Activated CD4-positive, alpha-beta memory T cell treated with anti-CD3 and anti-CD28 coated beads, Interleukin-2, amount 10 ng/mL, durations not matched to agents 7 days and 5 days (primary cell): ENCODE results near the gene GRIP1. TPM values are rescaled to one million over a fixed set of nuclear protein-coding genes. Genes with fewer than 3 reads are reported as not detected.

Experiments
- CTCF ChIA-PET: fragments of 350-600 bp; sonication (Branson Sonifier 250); formaldehyde crosslinking; loops from one replicate; lab custom pipeline; 2021; ENCODE audit warnings: antibody characterized with exemption, inconsistent platforms; lab: Charles Lee
- POLR2A ChIA-PET: fragments of 350-600 bp; sonication (Branson Sonifier 250); formaldehyde crosslinking; loops from one replicate; lab custom pipeline; 2021; ENCODE audit warnings: antibody characterized with exemption; lab: Charles Lee
- DNase-seq: peaks from one replicate; pipeline ENCODE4 v3.0.0-alpha.2; 2020
- H3K27ac Mint-ChIP-seq: one replicate; pipeline ENCODE4 v1.8.0; 2021; ENCODE audit warnings: mild to moderate bottlenecking, mixed read lengths
- H3K27me3 Mint-ChIP-seq: one replicate; pipeline ENCODE4 v1.8.0; 2021; ENCODE audit warnings: mixed read lengths
- H3K36me3 Mint-ChIP-seq: one replicate; pipeline ENCODE4 v1.8.0; 2021; ENCODE audit warnings: low read depth, mixed read lengths
- H3K4me1 Mint-ChIP-seq: one replicate; pipeline ENCODE4 v1.8.0; 2021; ENCODE audit warnings: mixed read lengths
- H3K4me3 Mint-ChIP-seq: one replicate; pipeline ENCODE4 v1.8.0; 2021; ENCODE audit warnings: mild to moderate bottlenecking, mixed read lengths
- H3K9me3 Mint-ChIP-seq: one replicate; pipeline ENCODE4 v1.8.0; 2021; ENCODE audit warnings: mixed read lengths
- total RNA-seq, 2 experiments: library from RNA; stranded (reverse); gene quantifications; one replicate each; pipeline ENCODE4 v1.2.3, GENCODE V29; 2021

GRIP1 gene
- total RNA-seq, 2 experiments from 2014 or later = 0.18 to 0.35 TPM

GRCh38 chr12:66683073-66683472 is 4.2 kb upstream of the GRIP1 start:
- no peak overlapping the region for H3K27ac Mint-ChIP-seq
- peaks cover 26% of the 10 kb centered on the region for H3K27me3 Mint-ChIP-seq
- no peak for DNase-seq
- H3K9me3 Mint-ChIP-seq = no peaks in the 10 kb centered on the region
- H3K4me1 Mint-ChIP-seq = no peaks in the 10 kb centered on the region
- H3K4me3 Mint-ChIP-seq = no peak overlapping the region
- POLR2A ChIA-PET = interaction anchor here (1.3 kb wide), 1 partner anchor 11 kb away, joined by 3 read pairs; no protein-coding TSS in a partner anchor
- no peaks in the 10 kb centered on the region for H3K36me3 Mint-ChIP-seq
- CTCF ChIA-PET = interaction anchor here (0.8 to 1.1 kb wide), 2 partner anchors 25 to 96 kb away, joined by 3 read pairs; no protein-coding TSS in a partner anchor

- no peaks in the 10 kb centered on the region for H3K4me1 Mint-ChIP-seq
- H3K27me3 Mint-ChIP-seq = peaks cover 19% of the 10 kb centered on the region
- no peak for DNase-seq
- no peak overlapping the region for H3K4me3 Mint-ChIP-seq
- POLR2A ChIA-PET = no interaction called here
- CTCF ChIA-PET = no interaction called here
- no peak overlapping the region for H3K27ac Mint-ChIP-seq
- no peaks in the 10 kb centered on the region for H3K36me3 Mint-ChIP-seq
- H3K9me3 Mint-ChIP-seq = no peaks in the 10 kb centered on the region
Measured at GRCh38 chr12:66679461-66680084, 697 bp upstream of the GRIP1 start.

DNA sequence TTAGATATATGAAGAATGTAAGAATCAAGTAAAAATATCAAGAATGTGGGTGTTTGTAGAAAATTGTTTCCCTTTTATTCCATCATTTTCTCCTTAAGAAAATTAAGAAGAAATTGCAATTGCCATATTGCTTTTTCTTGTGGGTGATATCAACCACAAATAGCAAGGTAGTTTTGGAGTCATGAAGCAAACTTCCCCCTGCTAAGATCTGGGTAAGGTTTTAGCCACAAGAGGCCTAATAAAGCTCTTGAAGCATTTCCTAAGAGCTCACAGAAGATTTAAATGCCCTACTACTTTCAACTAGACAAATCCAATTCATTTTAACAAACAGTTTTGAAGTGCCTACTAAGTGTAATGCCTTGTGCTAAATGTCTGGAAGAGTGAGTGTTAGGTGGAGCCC is 2.6 kb downstream of the GRIP1 start:
- H3K27me3 Mint-ChIP-seq = peaks cover 13% of the 10 kb centered on the region
- DNase-seq = no peak
- no peaks in the 10 kb centered on the region for H3K9me3 Mint-ChIP-seq
- no peaks in the 10 kb centered on the region for H3K4me1 Mint-ChIP-seq
- ChIA-PET CTCF (no interaction called here), POLR2A (no interaction called here)
- no peak overlapping the region for H3K27ac Mint-ChIP-seq
- H3K36me3 Mint-ChIP-seq = no peaks in the 10 kb centered on the region
- H3K4me3 Mint-ChIP-seq = no peak overlapping the region

GRCh38 chr12:66674495-66675122 is 4.3 kb downstream of the GRIP1 start:
- no peaks in the 10 kb centered on the region for H3K36me3 Mint-ChIP-seq
- ChIA-PET CTCF (no interaction called here), POLR2A (no interaction called here)

GRCh38 chr12:66669541-66669940 is 9.3 kb downstream of the GRIP1 start:
- Mint-ChIP-seq H3K36me3 (no peaks in the 10 kb centered on the region), H3K27me3 (peaks cover 16% of the 10 kb centered on the region), H3K27ac (no peak overlapping the region), H3K4me1 (no peaks in the 10 kb centered on the region), H3K9me3 (no peaks in the 10 kb centered on the region), H3K4me3 (no peak overlapping the region)
- no peak for DNase-seq
- ChIA-PET CTCF (no interaction called here), POLR2A (no interaction called here)

More at GRCh38 chr12:66674495-66675122, 4.3 kb downstream of the GRIP1 start:
- no peak for DNase-seq
- H3K27ac Mint-ChIP-seq = no peak overlapping the region
- H3K4me3 Mint-ChIP-seq = no peak overlapping the region
- no peaks in the 10 kb centered on the region for H3K4me1 Mint-ChIP-seq
- H3K27me3 Mint-ChIP-seq = peaks cover 13% of the 10 kb centered on the region
- no peaks in the 10 kb centered on the region for H3K9me3 Mint-ChIP-seq

DNA sequence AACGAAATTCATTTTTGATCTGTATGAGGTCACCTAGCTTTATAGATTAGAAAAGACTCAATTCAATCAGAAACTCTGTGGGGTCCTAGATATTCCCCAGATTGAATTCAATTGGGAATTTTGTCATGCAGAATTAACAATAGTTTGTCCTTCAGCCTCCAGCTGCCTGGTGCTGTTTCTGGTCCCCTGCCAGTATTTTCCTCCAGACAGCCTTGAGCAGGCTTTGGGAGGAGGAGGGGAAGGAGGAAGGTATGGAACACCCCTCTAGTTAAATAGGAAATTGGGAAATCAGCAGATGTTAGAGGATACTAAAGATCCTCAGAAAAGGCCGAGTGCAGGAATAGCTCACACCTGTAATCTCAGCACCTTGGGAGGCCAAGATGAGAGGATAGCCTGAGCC is 10.6 kb downstream of the GRIP1 start:
- CTCF ChIA-PET = no interaction called here
- H3K27me3 Mint-ChIP-seq = peaks cover 14% of the 10 kb centered on the region
- POLR2A ChIA-PET = no interaction called here

DNA sequence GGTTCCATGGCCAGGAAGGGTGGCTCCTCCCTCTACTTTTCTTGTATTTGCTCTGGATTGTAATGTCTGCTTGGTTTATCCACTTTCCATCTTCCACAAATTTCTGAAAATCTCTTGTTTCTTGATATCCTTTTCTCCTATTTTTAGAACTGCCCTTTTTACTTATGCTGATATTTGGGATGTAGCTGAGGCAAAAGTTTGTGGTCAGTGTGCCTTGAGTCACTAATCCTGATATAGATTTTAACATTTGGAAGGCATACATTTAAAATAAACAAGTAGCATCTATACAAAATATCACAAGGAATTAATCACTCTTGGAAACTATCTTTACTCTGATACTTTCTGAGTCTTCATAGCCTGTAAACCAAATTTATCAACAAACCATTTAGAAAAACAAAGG is 11.0 kb downstream of the GRIP1 start:
- Mint-ChIP-seq H3K4me3 (no peak overlapping the region), H3K9me3 (no peaks in the 10 kb centered on the region), H3K27me3 (peaks cover 15% of the 10 kb centered on the region), H3K27ac (no peak overlapping the region), H3K4me1 (no peaks in the 10 kb centered on the region), H3K36me3 (no peaks in the 10 kb centered on the region)
- no peak for DNase-seq
- POLR2A ChIA-PET = no interaction called here
- CTCF ChIA-PET = no interaction called here

More for the DNA sequence above, 10.6 kb downstream of the GRIP1 start:
- Mint-ChIP-seq H3K4me1 (no peaks in the 10 kb centered on the region), H3K4me3 (no peak overlapping the region), H3K9me3 (no peaks in the 10 kb centered on the region), H3K36me3 (no peaks in the 10 kb centered on the region), H3K27ac (no peak overlapping the region)
- DNase-seq = no peak

- CTCF ChIA-PET = no interaction called here
- H3K4me1 Mint-ChIP-seq = no peaks in the 10 kb centered on the region
- H3K36me3 Mint-ChIP-seq = no peaks in the 10 kb centered on the region
- POLR2A ChIA-PET = no interaction called here
- no peak for DNase-seq
- H3K27me3 Mint-ChIP-seq = peaks cover 22% of the 10 kb centered on the region
- no peak overlapping the region for H3K4me3 Mint-ChIP-seq
- H3K9me3 Mint-ChIP-seq = no peaks in the 10 kb centered on the region
- no peak overlapping the region for H3K27ac Mint-ChIP-seq
Measured at GRCh38 chr12:66666481-66666880, 12.4 kb downstream of the GRIP1 start.

- no peaks in the 10 kb centered on the region for H3K9me3 Mint-ChIP-seq
- ChIA-PET CTCF (no interaction called here), POLR2A (no interaction called here)
- no peak overlapping the region for H3K27ac Mint-ChIP-seq
- DNase-seq = no peak
- no peaks in the 10 kb centered on the region for H3K4me1 Mint-ChIP-seq
- H3K27me3 Mint-ChIP-seq = peaks cover 22% of the 10 kb centered on the region
- no peaks in the 10 kb centered on the region for H3K36me3 Mint-ChIP-seq
- H3K4me3 Mint-ChIP-seq = no peak overlapping the region
Measured at GRCh38 chr12:66665435-66665985, 13.4 kb downstream of the GRIP1 start.

DNA sequence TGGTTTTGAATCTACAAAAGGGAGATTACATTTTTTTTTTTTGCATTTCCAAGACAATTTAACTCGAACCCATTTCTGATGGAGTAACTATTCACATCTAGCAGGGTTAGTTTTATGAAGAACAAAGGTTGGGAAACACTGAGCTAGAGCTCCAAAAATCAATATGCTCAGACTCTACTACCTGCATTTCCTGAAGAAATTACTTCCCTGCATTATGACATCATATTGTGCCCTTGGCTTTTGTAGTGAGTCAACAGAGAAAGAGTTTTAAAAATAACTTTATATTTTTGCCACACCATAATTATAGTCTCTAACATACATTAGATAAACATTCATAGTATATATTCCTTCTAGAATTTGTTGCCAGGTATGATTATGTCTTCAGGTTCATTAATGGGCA is 14.8 kb downstream of the GRIP1 start:
- no peaks in the 10 kb centered on the region for H3K9me3 Mint-ChIP-seq
- DNase-seq = no peak
- CTCF ChIA-PET = no interaction called here
- H3K4me1 Mint-ChIP-seq = no peaks in the 10 kb centered on the region
- POLR2A ChIA-PET = no interaction called here
- no peak overlapping the region for H3K27ac Mint-ChIP-seq
- H3K4me3 Mint-ChIP-seq = no peak overlapping the region
- H3K27me3 Mint-ChIP-seq = peaks cover 15% of the 10 kb centered on the region
- H3K36me3 Mint-ChIP-seq = no peaks in the 10 kb centered on the region

- Mint-ChIP-seq H3K36me3 (no peaks in the 10 kb centered on the region), H3K4me1 (no peaks in the 10 kb centered on the region), H3K9me3 (no peaks in the 10 kb centered on the region), H3K4me3 (no peak overlapping the region), H3K27me3 (peaks cover 16% of the 10 kb centered on the region), H3K27ac (no peak overlapping the region)
- no peak for DNase-seq
- POLR2A ChIA-PET = no interaction called here
- CTCF ChIA-PET = no interaction called here
Measured at GRCh38 chr12:66663611-66664010, 15.3 kb downstream of the GRIP1 start.

DNA sequence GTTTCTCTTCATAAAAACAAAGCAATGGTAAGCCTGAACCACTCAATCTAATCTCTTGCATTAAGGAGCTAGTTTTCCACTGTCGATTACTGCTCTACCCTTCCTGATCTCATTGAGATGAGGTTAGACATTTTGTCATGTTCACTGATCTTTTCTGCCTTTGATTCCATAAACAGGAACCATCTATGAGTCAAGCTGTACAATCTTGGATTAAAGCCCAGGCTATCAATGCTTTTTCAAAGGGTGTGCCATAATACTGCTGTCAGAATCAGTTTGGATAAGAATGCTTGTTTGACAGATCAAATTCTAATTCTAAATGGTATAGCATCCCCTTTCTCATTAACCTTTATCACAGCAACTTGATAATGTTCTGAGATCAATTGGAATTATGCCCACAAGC is 16.1 kb downstream of the GRIP1 start:
- Mint-ChIP-seq H3K27ac (no peak overlapping the region), H3K4me3 (no peak overlapping the region), H3K4me1 (no peaks in the 10 kb centered on the region), H3K36me3 (no peaks in the 10 kb centered on the region), H3K27me3 (peaks cover 14% of the 10 kb centered on the region), H3K9me3 (no peaks in the 10 kb centered on the region)
- POLR2A ChIA-PET = no interaction called here
- CTCF ChIA-PET = no interaction called here
- no peak for DNase-seq

- no peak for DNase-seq
- H3K36me3 Mint-ChIP-seq = no peaks in the 10 kb centered on the region
- peaks cover 15% of the 10 kb centered on the region for H3K27me3 Mint-ChIP-seq
- no peaks in the 10 kb centered on the region for H3K9me3 Mint-ChIP-seq
- CTCF ChIA-PET = no interaction called here
- H3K27ac Mint-ChIP-seq = no peak overlapping the region
- POLR2A ChIA-PET = no interaction called here
- no peaks in the 10 kb centered on the region for H3K4me1 Mint-ChIP-seq
- H3K4me3 Mint-ChIP-seq = no peak overlapping the region
Measured at GRCh38 chr12:66662179-66662578, 16.7 kb downstream of the GRIP1 start.

GRCh38 chr12:66661357-66661756 is 17.5 kb downstream of the GRIP1 start:
- no peaks in the 10 kb centered on the region for H3K4me1 Mint-ChIP-seq
- no peak overlapping the region for H3K4me3 Mint-ChIP-seq
- no peaks in the 10 kb centered on the region for H3K36me3 Mint-ChIP-seq
- peaks cover 13% of the 10 kb centered on the region for H3K27me3 Mint-ChIP-seq
- no peak overlapping the region for H3K27ac Mint-ChIP-seq
- CTCF ChIA-PET = no interaction called here
- POLR2A ChIA-PET = no interaction called here
- no peaks in the 10 kb centered on the region for H3K9me3 Mint-ChIP-seq
- DNase-seq = no peak
